CD4-positive, alpha-beta memory T cell (primary cell): ENCODE measurements around the gene LASP1. TPM values are rescaled to one million over a fixed set of nuclear protein-coding genes. Genes with fewer than 3 reads are reported as not detected.
"Not testable (repeated sequence)": the region's sequence is repeated elsewhere in the genome, so short reads cannot be mapped to it uniquely, and the experiment has no call there.

Experiments
- CTCF ChIA-PET: fragments of 350-600 bp; sonication (Branson Sonifier 250); formaldehyde crosslinking; loops from one replicate; lab custom pipeline; 2021; ENCODE audit warnings: inconsistent platforms; ENCODE audit not compliant: partially characterized antibody; lab: Charles Lee
- POLR2A ChIA-PET: fragments of 350-600 bp; sonication (Branson Sonifier 250); formaldehyde crosslinking; loops from one replicate; lab custom pipeline; 2021; ENCODE audit not compliant: partially characterized antibody; lab: Charles Lee
- DNase-seq, 5 donors: peaks; one replicate each; pipeline versions ENCODE4 v3.0.0 to v3.0.0-alpha.2; 2020 to 2022; ENCODE audit warnings: mixed read lengths in 1 of 5
- H3K27ac ChIP-seq: one replicate; pipeline ENCODE4 v1.7.0; 2013; ENCODE audit warnings: low read depth, low read length
- H3K27me3 ChIP-seq: 2 replicates; pipeline ENCODE4 v1.7.0; 2013; ENCODE audit warnings: mild to moderate bottlenecking, low read length, moderate library complexity; ENCODE audit not compliant: insufficient read depth
- H3K36me3 ChIP-seq: 2 replicates; pipeline ENCODE4 v1.7.0; 2013; ENCODE audit warnings: mild to moderate bottlenecking, low read length, moderate library complexity; ENCODE audit not compliant: insufficient read depth
- H3K4me1 ChIP-seq: 2 replicates; pipeline ENCODE4 v1.7.0; 2013; ENCODE audit warnings: mild to moderate bottlenecking, low read length, moderate library complexity; ENCODE audit not compliant: insufficient read depth
- H3K4me3 ChIP-seq, 2 donors: one replicate each; pipeline ENCODE4 v1.7.0; 2013; ENCODE audit warnings: low read length in 2 of 2, mild to moderate bottlenecking in 1 of 2
- H3K9me3 ChIP-seq, 2 donors: one replicate each; pipeline ENCODE4 v1.7.0; 2013; ENCODE audit warnings: low read length in 2 of 2, control low read depth in 1 of 2; ENCODE audit not compliant: control insufficient read depth in 1 of 2
- H3K27ac Mint-ChIP-seq, 7 donors: one replicate each; pipeline ENCODE4 v1.8.0; 2020 to 2021; ENCODE audit warnings: mixed read lengths in 7 of 7, mild to moderate bottlenecking in 6 of 7, inconsistent platforms in 3 of 7, moderate library complexity in 3 of 7
- H3K27me3 Mint-ChIP-seq, 2 donors: one replicate each; pipeline ENCODE4 v1.8.0; 2020 to 2021; ENCODE audit warnings: mixed read lengths in 2 of 2
- H3K36me3 Mint-ChIP-seq, 2 donors: one replicate each; pipeline ENCODE4 v1.8.0; 2020 to 2021; ENCODE audit warnings: mixed read lengths in 2 of 2, inconsistent platforms in 1 of 2, mild to moderate bottlenecking in 1 of 2
- H3K4me1 Mint-ChIP-seq, 4 donors: one replicate each; pipeline ENCODE4 v1.8.0; 2020 to 2021; ENCODE audit warnings: mixed read lengths in 4 of 4, mild to moderate bottlenecking in 1 of 4
- H3K4me3 Mint-ChIP-seq, 8 donors: one replicate each; pipeline ENCODE4 v1.8.0; 2020 to 2021; ENCODE audit warnings: mixed read lengths in 8 of 8, mild to moderate bottlenecking in 7 of 8, moderate library complexity in 6 of 8, inconsistent platforms in 3 of 8
- H3K9me3 Mint-ChIP-seq, 8 donors: one replicate each; pipeline ENCODE4 v1.8.0; 2020 to 2021; ENCODE audit warnings: mixed read lengths in 8 of 8, mild to moderate bottlenecking in 5 of 8, inconsistent platforms in 3 of 8, moderate library complexity in 1 of 8
- intact Hi-C: fragments of 100-400 bp; cut with micrococcal nuclease; formaldehyde crosslinking; loops from one replicate; pipeline ENCODE4 v1.15.1; 2023
- polyA plus RNA-seq, 2 donors: library from polyadenylated mRNA; unstranded; fragments of 300-500 nt; fragmentation: Illumina TruSeq; gene quantifications; one replicate each; pipeline ENCODE4 v1.2.3, GENCODE V29; 2021
- total RNA-seq, 2 experiments: library from RNA; stranded (reverse); gene quantifications; one replicate each; pipeline ENCODE4 v1.2.3, GENCODE V29; 2021

LASP1 gene
- total and polyA plus RNA-seq, 4 experiments from 2014 or later = 32.1 to 122 (median 92.9) TPM

DNA sequence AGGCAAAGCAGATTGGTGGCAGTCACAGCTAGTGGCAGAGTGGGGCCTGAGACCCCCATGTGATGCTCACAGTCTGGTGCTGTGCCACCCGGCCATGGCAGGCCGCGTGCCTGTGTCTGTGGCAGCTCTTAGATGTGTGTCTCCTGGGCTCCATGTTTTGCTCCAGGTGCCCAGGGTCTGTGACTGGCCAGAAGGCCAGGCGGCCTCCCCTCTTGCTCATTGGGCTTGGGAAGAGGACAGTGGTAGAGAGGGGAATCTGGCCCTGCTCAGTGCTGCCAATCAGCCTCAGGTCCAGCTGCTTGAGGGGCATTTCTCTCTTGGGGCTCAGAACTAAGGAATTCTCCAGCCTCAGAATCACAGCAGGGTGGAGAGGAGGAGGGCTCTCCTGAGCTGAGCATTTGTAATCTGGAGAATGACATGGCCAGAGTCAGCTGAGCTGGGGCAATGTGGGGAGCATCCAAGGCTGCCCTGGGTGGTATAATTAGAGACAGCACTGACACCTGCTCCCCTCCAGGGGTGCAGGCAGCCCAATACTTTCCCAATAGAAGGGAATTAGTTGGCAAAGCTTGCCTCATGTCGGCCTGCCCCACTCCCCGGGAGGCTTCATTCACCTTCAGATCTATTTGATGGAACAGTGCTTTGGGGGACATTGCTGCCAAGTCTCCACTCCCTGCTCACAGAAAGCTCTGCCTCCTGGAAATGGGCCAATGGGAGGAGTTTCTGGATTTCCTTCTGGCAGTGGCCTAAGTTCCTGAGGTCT, 52.9 kb downstream of the LASP1 start:
- no peak overlapping the region for H3K4me3 Mint-ChIP-seq
- ChIA-PET CTCF (interaction anchor here (0.6 to 4.0 kb wide), 13 partner anchors 10 to 252 kb away, joined by 3 to 19 read pairs (median 4); no protein-coding TSS in a partner anchor), POLR2A (interaction anchor here (0.6 to 5.7 kb wide), 10 partner anchors 14 to 218 kb away, joined by 3 to 44 read pairs (median 5); partner anchors contain the start of genes LASP1 and RPL23)
- Histone ChIP-seq H3K27me3 (no peaks in the 10 kb centered on the region), H3K36me3 (peaks cover 23% of the 10 kb centered on the region), H3K4me1 (peaks cover 19% of the 10 kb centered on the region), H3K4me3 (no peak overlapping the region), H3K9me3 (no peaks in the 10 kb centered on the region), H3K27ac (no peak overlapping the region)
- no peaks in the 10 kb centered on the region for H3K27me3 Mint-ChIP-seq
- peaks cover 0 to 2% (median 0%) of the 10 kb centered on the region in 8 donors for H3K9me3 Mint-ChIP-seq
- H3K27ac Mint-ChIP-seq = peak overlapping the region in 1 of 7 donors; percentile 17
- peaks cover 24 to 32% (median 29%) of the 10 kb centered on the region in 4 donors for H3K4me1 Mint-ChIP-seq
- DNase-seq = no peak
- H3K36me3 Mint-ChIP-seq = peaks cover 19 to 32% of the 10 kb centered on the region in 2 donors
- intact Hi-C loops = no loop called here

DNA sequence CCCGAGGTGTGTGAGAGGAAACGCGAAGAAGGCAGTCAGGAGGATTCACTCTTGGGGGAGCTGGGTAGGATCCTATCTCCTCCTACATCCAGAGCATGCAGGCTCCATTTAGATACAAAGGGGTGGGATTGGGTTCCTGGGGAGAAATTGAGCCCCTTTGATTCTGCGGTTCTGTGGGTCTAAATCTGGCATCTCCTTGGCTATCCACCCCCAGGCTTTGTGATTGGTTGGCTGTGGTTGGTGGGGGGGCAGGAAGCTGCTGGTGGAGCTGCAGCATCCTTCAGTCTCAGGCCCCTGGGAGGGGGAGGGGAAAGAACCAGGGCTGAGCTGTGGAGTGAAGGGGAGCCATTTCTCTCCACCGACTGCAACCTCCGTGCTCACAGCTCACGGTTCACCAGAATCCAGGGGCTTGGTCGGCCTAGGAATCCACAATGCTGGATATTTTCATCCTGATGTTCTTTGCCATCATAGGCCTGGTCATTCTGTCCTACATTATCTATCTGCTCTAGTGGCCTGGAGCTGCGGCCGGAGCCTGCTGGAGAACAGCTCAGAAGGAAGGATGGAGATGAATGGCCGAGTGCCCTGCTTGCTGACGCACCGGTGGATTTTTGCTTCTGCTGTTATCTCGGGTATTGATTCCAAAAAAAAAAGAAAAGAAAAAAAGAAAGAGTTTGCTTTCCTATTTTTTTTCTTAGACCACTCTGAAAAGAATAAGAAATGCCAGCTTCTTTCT, 55.6 kb downstream of the LASP1 start, which contains the start of gene LASP1NB:
Gene LASP1NB, plus strand, starts transcription at position 352 of the 733 bp plus-strand sequence.
- Histone ChIP-seq H3K4me1 (peaks cover 19% of the 10 kb centered on the region), H3K9me3 (no peaks in the 10 kb centered on the region), H3K4me3 (no peak within 1 kb of the TSS), H3K36me3 (no peaks in the 10 kb centered on the region), H3K27ac (no peak within 1 kb of the TSS), H3K27me3 (no peaks in the 10 kb centered on the region)
- no peaks in the 10 kb centered on the region for H3K27me3 Mint-ChIP-seq
- intact Hi-C loops = loop anchor here (2.0 kb wide), 2 partner anchors 55 to 227 kb away; partner anchors contain the start of gene LASP1
- H3K36me3 Mint-ChIP-seq = peaks cover under 1 to 10% of the 10 kb centered on the region in 2 donors
- peaks cover 0 to 2% (median 0%) of the 10 kb centered on the region in 8 donors for H3K9me3 Mint-ChIP-seq
- H3K4me1 Mint-ChIP-seq = peaks cover 22 to 32% (median 28%) of the 10 kb centered on the region in 4 donors
- POLR2A ChIA-PET = interaction anchor here (1.0 to 5.7 kb wide), 7 partner anchors 24 to 239 kb away, joined by 3 to 44 read pairs (median 5); partner anchors contain the start of genes LASP1 and RPL23
- peak within 1 kb of the TSS in 4 of 8 donors; percentile 6 to 41 (median 21) for H3K4me3 Mint-ChIP-seq
- CTCF ChIA-PET = interaction anchor here (0.8 to 4.0 kb wide), 19 partner anchors 8 to 249 kb away, joined by 3 to 19 read pairs (median 8); partner anchors contain the start of genes LASP1, PLXDC1 and RPL23
- DNase-seq = peak in 4 of 5 donors; percentile 17 to 30 (median 26)
- H3K27ac Mint-ChIP-seq = peak within 1 kb of the TSS in 6 of 7 donors; percentile 8 to 80 (median 52)

DNA sequence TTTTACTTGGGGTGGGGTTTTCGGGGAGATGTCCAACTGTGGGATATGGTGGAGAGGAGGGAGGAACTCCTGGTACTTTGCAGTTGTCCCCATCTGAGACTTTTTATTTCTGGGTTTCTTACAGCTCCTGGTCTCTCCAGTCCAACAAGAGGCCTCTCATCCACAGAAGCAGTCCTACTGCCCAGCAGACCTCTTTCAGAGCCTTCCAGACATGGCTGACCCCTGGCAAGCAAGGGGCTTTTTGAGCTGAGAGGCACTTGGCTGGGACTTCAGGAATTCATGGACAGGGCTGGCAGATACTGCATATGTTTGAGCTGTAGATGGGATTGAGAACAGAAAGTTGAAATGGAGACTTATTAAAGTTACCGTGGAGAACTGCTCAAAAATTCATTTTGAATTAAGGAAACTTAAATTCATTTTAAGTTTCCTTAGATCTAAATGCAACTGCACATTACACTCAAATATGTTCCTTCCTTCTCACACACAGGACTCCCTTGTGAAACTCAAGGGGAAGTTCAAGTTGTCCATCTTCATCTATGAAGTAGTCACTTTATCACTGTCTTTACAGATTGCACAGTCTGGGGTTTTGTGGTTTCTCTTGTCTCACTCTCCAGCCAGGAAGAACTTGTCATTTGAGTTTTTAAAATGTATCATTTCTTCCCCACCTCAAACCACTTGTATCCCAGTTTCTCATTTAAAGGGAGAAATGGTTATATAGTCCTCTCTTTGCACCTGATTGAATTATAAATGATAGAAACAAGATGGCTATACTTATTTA, 56.6 kb downstream of the LASP1 start:
- Histone ChIP-seq H3K9me3 (no peaks in the 10 kb centered on the region), H3K27me3 (no peaks in the 10 kb centered on the region), H3K27ac (no peak overlapping the region), H3K4me3 (no peak overlapping the region), H3K4me1 (peaks cover 19% of the 10 kb centered on the region), H3K36me3 (no peaks in the 10 kb centered on the region)
- H3K4me1 Mint-ChIP-seq = peaks cover 22 to 32% (median 27%) of the 10 kb centered on the region in 4 donors
- H3K9me3 Mint-ChIP-seq = peaks cover 0 to 2% (median 0%) of the 10 kb centered on the region in 8 donors
- no peak overlapping the region for H3K4me3 Mint-ChIP-seq
- no peaks in the 10 kb centered on the region for H3K27me3 Mint-ChIP-seq
- H3K27ac Mint-ChIP-seq = peak overlapping the region in 5 of 7 donors; percentile 3 to 57 (median 32)
- H3K36me3 Mint-ChIP-seq = peaks cover 0 to 4% of the 10 kb centered on the region in 2 donors
- POLR2A ChIA-PET = interaction anchor here (5.7 kb wide), 2 partner anchors 55 to 73 kb away, joined by 24 to 44 read pairs; partner anchors contain the start of genes LASP1 and RPL23
- CTCF ChIA-PET = interaction anchor here (1.1 to 2.3 kb wide), 6 partner anchors 10 to 57 kb away, joined by 3 to 12 read pairs (median 7); partner anchors contain the start of gene LASP1
- no peak for DNase-seq
- intact Hi-C loops = no loop called here

DNA sequence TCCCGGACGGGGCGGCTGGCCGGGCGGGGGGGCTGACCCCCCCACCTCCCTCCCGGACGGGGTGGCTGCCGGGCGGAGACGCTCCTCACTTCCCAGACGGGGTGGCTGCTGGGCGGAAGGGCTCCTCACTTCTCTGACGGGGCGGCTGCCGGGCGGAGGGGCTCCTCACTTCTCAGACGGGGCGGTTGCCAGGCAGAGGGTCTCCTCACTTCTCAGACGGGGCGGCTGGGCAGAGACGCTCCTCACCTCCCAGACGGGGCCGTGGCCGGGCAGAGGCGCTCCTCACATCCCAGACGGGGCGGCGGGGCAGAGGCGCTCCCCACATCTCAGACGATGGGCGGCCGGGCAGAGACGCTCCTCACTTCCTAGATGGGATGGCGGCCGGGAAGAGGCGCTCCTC, 60.9 kb downstream of the LASP1 start:
- H3K27ac Mint-ChIP-seq, H3K9me3 Mint-ChIP-seq, H3K36me3 Mint-ChIP-seq, DNase-seq, intact Hi-C loops, H3K4me3 ChIP-seq, H3K27ac ChIP-seq, POLR2A ChIA-PET, H3K27me3 Mint-ChIP-seq, CTCF ChIA-PET, H3K27me3 ChIP-seq, H3K9me3 ChIP-seq, H3K4me3 Mint-ChIP-seq, H3K36me3 ChIP-seq, H3K4me1 ChIP-seq: not testable (repeated sequence)
- H3K4me1 Mint-ChIP-seq = peaks cover 9 to 14% (median 11%) of the 10 kb centered on the region in 4 donors

DNA sequence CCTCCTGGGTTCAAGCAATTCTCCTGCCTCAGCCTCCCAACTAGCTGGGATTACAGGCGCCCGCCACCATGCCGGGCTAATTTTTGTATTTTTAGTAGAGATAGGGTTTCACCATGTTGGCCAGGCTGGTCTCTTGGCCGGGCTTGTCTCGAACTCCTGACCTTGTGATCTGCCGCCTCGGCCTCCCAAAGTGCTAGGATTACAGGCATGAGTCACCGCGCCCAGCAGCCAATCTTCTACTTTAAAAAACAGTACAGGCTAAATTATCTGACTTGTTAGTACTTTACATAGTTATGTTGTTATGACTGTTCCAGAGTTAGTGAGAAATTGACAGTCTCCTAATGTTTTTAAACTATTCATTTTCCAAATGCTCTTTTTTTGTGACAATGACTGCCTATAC, 64.1 kb downstream of the LASP1 start:
- H3K27ac Mint-ChIP-seq, DNase-seq, intact Hi-C loops, H3K27me3 ChIP-seq, H3K4me3 Mint-ChIP-seq, H3K27me3 Mint-ChIP-seq, H3K36me3 Mint-ChIP-seq, H3K36me3 ChIP-seq, H3K9me3 Mint-ChIP-seq, H3K27ac ChIP-seq, H3K9me3 ChIP-seq, H3K4me1 Mint-ChIP-seq, H3K4me1 ChIP-seq, H3K4me3 ChIP-seq: not testable (repeated sequence)
- CTCF ChIA-PET = interaction anchor here (0.7 to 2.1 kb wide), 2 partner anchors 10 to 174 kb away, joined by 3 to 17 read pairs; partner anchors contain the start of gene LASP1NB
- POLR2A ChIA-PET = interaction anchor here (0.7 kb wide), 1 partner anchor 21 kb away, joined by 3 read pairs; no protein-coding TSS in a partner anchor

DNA sequence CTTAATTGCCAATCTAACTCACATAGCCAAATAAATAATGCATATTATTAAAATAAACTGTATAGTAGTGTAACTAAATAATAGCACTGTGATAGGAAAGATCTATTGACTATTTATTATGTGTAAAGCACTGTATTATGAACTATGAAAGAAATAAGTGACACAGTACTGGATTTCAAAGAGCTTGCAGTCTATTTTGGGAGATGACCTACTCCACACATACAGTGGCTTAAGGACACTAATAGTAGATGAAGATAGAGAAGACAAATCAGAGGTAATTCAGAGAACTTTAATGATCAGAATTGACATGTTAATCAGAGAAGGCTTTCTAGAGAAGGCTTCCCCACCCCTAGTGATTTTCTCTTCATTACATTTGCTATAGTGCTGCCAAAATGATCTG, 70.1 kb downstream of the LASP1 start:
- Histone ChIP-seq H3K9me3 (no peaks in the 10 kb centered on the region), H3K36me3 (no peaks in the 10 kb centered on the region), H3K27ac (no peak overlapping the region), H3K27me3 (no peaks in the 10 kb centered on the region), H3K4me1 (no peaks in the 10 kb centered on the region), H3K4me3 (no peak overlapping the region)
- ChIA-PET CTCF (interaction anchor here (2.3 kb wide), 1 partner anchor 15 kb away, joined by 8 read pairs; the partner anchor contains the start of gene LASP1NB), POLR2A (no interaction called here)
- Mint-ChIP-seq H3K36me3 (no peaks in the 10 kb centered on the region), H3K27ac (peak overlapping the region in 1 of 7 donors; percentile 74), H3K4me1 (no peaks in the 10 kb centered on the region), H3K9me3 (no peaks in the 10 kb centered on the region), H3K4me3 (no peak overlapping the region), H3K27me3 (no peaks in the 10 kb centered on the region)
- DNase-seq = no peak
- intact Hi-C loops = no loop called here
